ENCODE results near the gene PLCXD1. TPM values are rescaled to one million over a fixed set of nuclear protein-coding genes. Genes with fewer than 3 reads are reported as not detected.

Gene PLCXD1
- total and polyA plus RNA-seq, 9 of the 15 experiments (the other 6 are each of a cell fraction or from before 2014, with no cell fraction given): 6.0 to 60.2 (median 39.5) TPM

GRCh38 chrX:318068-318738 is 37.0 kb downstream of the PLCXD1 start (continued):
- TF ChIP-seq PBX2 (CRISPR knock-in tag; IDR thresholded peaks at IDR 0.05; ENCODE audit: low read depth) (no peak), PBX2 (tag; conservative IDR thresholded peaks at IDR 0.05; ENCODE audit: low read depth) (no peak), ZFX (CRISPR knock-in tag; IDR thresholded peaks at IDR 0.05) (peak; percentile 79; the same call in 1 of the 2 replicates), ZBTB2 (IDR thresholded peaks at IDR 0.05) (no peak), CAMTA2 (CRISPR knock-in tag; conservative IDR thresholded peaks at IDR 0.05) (no peak), ZFP1 (CRISPR knock-in tag; IDR thresholded peaks at IDR 0.05) (no peak), ZNF518B (CRISPR knock-in tag; IDR thresholded peaks at IDR 0.05) (no peak), CREB1 (IDR thresholded peaks at IDR 0.05) (peak; percentile 16), CREB1 (CRISPR knock-in tag; IDR thresholded peaks at IDR 0.05) (no peak), TEAD1 (CRISPR knock-in tag; IDR thresholded peaks at IDR 0.05) (0 out of 4 replicates have a peak, but pooled peaks of 1 of the 2 experiments have one; percentile 24), ZNF586 (CRISPR knock-in tag; conservative IDR thresholded peaks at IDR 0.05) (no peak), ZEB2 (IDR thresholded peaks at IDR 0.05) (no peak), TFAP4 (CRISPR knock-in tag; IDR thresholded peaks at IDR 0.05; ENCODE audit: borderline replicate concordance) (peak; percentile 19; the same call in 1 of the 2 replicates), DIDO1 (tag; IDR thresholded peaks at IDR 0.05; ENCODE audit: low read depth) (no peak), ELF1 (tag; IDR thresholded peaks at IDR 0.05) (no peak), MAFK (IDR thresholded peaks at IDR 0.05; ENCODE audit: low read length) (no peak), MYNN (IDR thresholded peaks at IDR 0.05) (no peak), MYNN (CRISPR knock-in tag; IDR thresholded peaks at IDR 0.05) (no peak), ZNF217 (CRISPR knock-in tag; IDR thresholded peaks at IDR 0.05) (no peak), HDAC1 (IDR thresholded peaks at IDR 0.05) (0 out of 4 replicates have a peak, but pooled peaks of 1 of the 2 experiments have one; percentile 60), ZNF431 (CRISPR knock-in tag; IDR thresholded peaks at IDR 0.05) (no peak), ETV5 (CRISPR knock-in tag; IDR thresholded peaks at IDR 0.05; ENCODE audit: low read depth) (no peak)
